HepG2 (cell line): ENCODE data around the gene CATSPERB. TPM values are rescaled to one million over a fixed set of nuclear protein-coding genes. Genes with fewer than 3 reads are reported as not detected.
A peak's percentile ranks its signal among the peaks of the same experiment; 100 is the strongest.

Source experiments
- AGO1 ChIP-seq: fragments of 200-400 bp; formaldehyde crosslinking; IDR thresholded peaks from 2 replicates; pipeline ENCODE4 v1.6.1; 2017; ENCODE audit warnings: mild to moderate bottlenecking, low read depth, low read length, moderate library complexity; ENCODE audit not compliant: poor library complexity, severe bottlenecking
- AHR ChIP-seq: IDR thresholded peaks from 2 replicates; pipeline ENCODE4 v1.6.1; 2018; ENCODE audit warnings: missing genetic modification reagents, missing compliant biosample characterization
- BCL6 ChIP-seq: IDR thresholded peaks from 2 replicates; pipeline ENCODE4 v1.6.1; 2016; ENCODE audit warnings: missing genetic modification reagents, missing compliant biosample characterization
- FOXO4 ChIP-seq: sonication (generic); formaldehyde crosslinking; conservative IDR thresholded peaks from 2 replicates; pipeline ENCODE4 v1.8.1; 2023; ENCODE audit warnings: missing genetic modification reagents
- GABPB1 ChIP-seq: IDR thresholded peaks from 2 replicates; pipeline ENCODE4 v1.6.1; 2016; ENCODE audit warnings: mild to moderate bottlenecking, missing genetic modification reagents, moderate library complexity, missing compliant biosample characterization
- GTF2F1 ChIP-seq: fragments of 150-350 bp; IDR thresholded peaks from 2 replicates; pipeline ENCODE4 v1.6.1; 2014; ENCODE audit warnings: low read length
- KLF16 ChIP-seq, 2 experiments: sonication (generic) in 1 of 2; formaldehyde crosslinking in 1 of 2; IDR thresholded peaks; 2 replicates each; pipeline versions ENCODE4 v1.6.1 to v1.8.0; 2016 to 2023; ENCODE audit warnings: missing genetic modification reagents in 2 of 2, missing compliant biosample characterization in 1 of 2
- PAX8 ChIP-seq: sonication (generic); formaldehyde crosslinking; IDR thresholded peaks from 2 replicates; pipeline ENCODE4 v1.8.0; 2022; ENCODE audit warnings: mild to moderate bottlenecking, missing genetic modification reagents, borderline replicate concordance
- PRDM15 ChIP-seq: sonication (generic); formaldehyde crosslinking; IDR thresholded peaks from 2 replicates; pipeline ENCODE4 v1.4.0; 2020; ENCODE audit warnings: missing genetic modification reagents
- SMAD1 ChIP-seq: sonication (generic); formaldehyde crosslinking; IDR thresholded peaks from 2 replicates; pipeline ENCODE4 v1.4.0; 2020; ENCODE audit warnings: missing genetic modification reagents, low read depth, mild to moderate bottlenecking, borderline replicate concordance
- SMYD3 ChIP-seq: sonication (generic); formaldehyde crosslinking; IDR thresholded peaks from 2 replicates; pipeline ENCODE4 v1.8.1; 2023; ENCODE audit warnings: mild to moderate bottlenecking, missing genetic modification reagents
- TARDBP ChIP-seq: sonication (generic); formaldehyde crosslinking; IDR thresholded peaks from 2 replicates; pipeline ENCODE4 v1.8.0; 2022; ENCODE audit warnings: mild to moderate bottlenecking, missing genetic modification reagents
- THAP11 ChIP-seq: IDR thresholded peaks from 2 replicates; pipeline ENCODE4 v1.6.1; 2016; ENCODE audit warnings: missing biosample characterization, missing genetic modification reagents
- THYN1 ChIP-seq: sonication (generic); formaldehyde crosslinking; IDR thresholded peaks from 2 replicates; pipeline ENCODE4 v1.8.1; 2023; ENCODE audit warnings: low read depth, mild to moderate bottlenecking, moderate library complexity, missing genetic modification reagents, borderline replicate concordance
- U2AF1 ChIP-seq: fragments of 200-400 bp; formaldehyde crosslinking; optimal IDR thresholded peaks from 2 replicates; pipeline ENCODE3; 2017; ENCODE audit warnings: mild to moderate bottlenecking, low read depth, low read length
- ZBTB14 ChIP-seq: sonication (generic); formaldehyde crosslinking; IDR thresholded peaks from 2 replicates; pipeline ENCODE4 v1.4.0; 2020; ENCODE audit warnings: missing genetic modification reagents
- ZBTB21 ChIP-seq: sonication (generic); formaldehyde crosslinking; IDR thresholded peaks from 2 replicates; pipeline ENCODE4 v1.4.0; 2020; ENCODE audit warnings: missing genetic modification reagents
- ZEB1 ChIP-seq: IDR thresholded peaks from 2 replicates; pipeline ENCODE4 v1.6.1; 2012; ENCODE audit warnings: mild to moderate bottlenecking, low read depth, inconsistent platforms; ENCODE audit not compliant: insufficient replicate concordance
- ZNF30 ChIP-seq: sonication (generic); formaldehyde crosslinking; IDR thresholded peaks from 2 replicates; pipeline ENCODE4 v1.5.0; 2020; ENCODE audit warnings: mild to moderate bottlenecking, missing genetic modification reagents
- ZNF337 ChIP-seq: sonication (generic); formaldehyde crosslinking; IDR thresholded peaks from 2 replicates; pipeline ENCODE4 v1.5.1; 2020; ENCODE audit warnings: missing genetic modification reagents, low read depth, mild to moderate bottlenecking, borderline replicate concordance
- ZNF350 ChIP-seq: sonication (generic); formaldehyde crosslinking; IDR thresholded peaks from 2 replicates; pipeline ENCODE4 v1.4.0; 2020; ENCODE audit warnings: mild to moderate bottlenecking, low read depth, missing genetic modification reagents, borderline replicate concordance
- ZNF44 ChIP-seq: sonication (generic); formaldehyde crosslinking; IDR thresholded peaks from 2 replicates; pipeline ENCODE4 v1.5.1; 2020; ENCODE audit warnings: mild to moderate bottlenecking, missing genetic modification reagents
- ZNF616 ChIP-seq: sonication (generic); formaldehyde crosslinking; IDR thresholded peaks from 2 replicates; pipeline ENCODE4 v1.5.0; 2020; ENCODE audit warnings: low read depth, mild to moderate bottlenecking, missing genetic modification reagents
- ZNF775 ChIP-seq: sonication (generic); formaldehyde crosslinking; IDR thresholded peaks from 2 replicates; pipeline ENCODE4 v1.4.0; 2020; ENCODE audit warnings: missing genetic modification reagents, mild to moderate bottlenecking, moderate library complexity, borderline replicate concordance
- ZNF839 ChIP-seq: sonication (generic); formaldehyde crosslinking; IDR thresholded peaks from 2 replicates; pipeline ENCODE4 v1.4.0; 2020; ENCODE audit warnings: missing genetic modification reagents, mild to moderate bottlenecking, borderline replicate concordance
- polyA plus RNA-seq, 8 experiments: library from polyadenylated mRNA; depleted of rRNA in 3 of 8; stranded (reverse) in 7 of 8; unstranded in 1 of 8; fragments of >200 nt; fragmentation: Illumina TruSeq in 4 of 8; extraction: Trizol in 4 of 8; gene quantifications; 2 replicates each; pipeline versions ENCODE4 v1.2.1 to v1.2.3, GENCODE V29; 2011 to 2016; ENCODE audit warnings: low read depth in 4 of 8, missing spikeins in 1 of 8, mixed read lengths in 1 of 8; ENCODE audit not compliant: insufficient read depth in 1 of 8
- total RNA-seq, 5 experiments: library from RNA; depleted of rRNA; stranded (reverse); fragments of >200 nt; fragmentation: Illumina TruSeq; extraction: Trizol; gene quantifications; 2 replicates each; pipeline ENCODE4 v1.2.3, GENCODE V29; 2016; ENCODE audit warnings: low read depth in 1 of 5

Gene CATSPERB
- total and polyA plus RNA-seq, 2 of the 13 experiments (the other 11 are each of a cell fraction or from before 2014, with no cell fraction given): not detected

GRCh38 chr14:91568626-91569025, 163.3 kb downstream of the CATSPERB start (continued):
- TF ChIP-seq FOXO4 (CRISPR knock-in tag) (no peak), GABPB1 (CRISPR knock-in tag) (no peak), ZNF350 (CRISPR knock-in tag) (peak; percentile 31; the same call in 1 of the 2 replicates), ZNF337 (CRISPR knock-in tag) (no peak), PRDM15 (CRISPR knock-in tag) (no peak), TARDBP (CRISPR knock-in tag) (no peak), GTF2F1 (no peak), ZBTB14 (CRISPR knock-in tag) (no peak), SMYD3 (CRISPR knock-in tag) (no peak), THYN1 (CRISPR knock-in tag) (no peak), KLF16 (CRISPR knock-in tag; IDR thresholded peaks at IDR 0.05) (0 out of 4 replicates have a peak, but pooled peaks of 1 of the 2 experiments have one; percentile 20), U2AF1 (no peak), ZNF775 (CRISPR knock-in tag) (no peak), AGO1 (no peak), ZNF44 (CRISPR knock-in tag) (no peak), SMAD1 (CRISPR knock-in tag) (no peak), ZNF616 (CRISPR knock-in tag) (no peak), THAP11 (CRISPR knock-in tag) (peak; percentile 32; the same call in 1 of the 2 replicates), BCL6 (no peak), ZEB1 (no peak), AHR (CRISPR knock-in tag) (no peak), ZNF839 (CRISPR knock-in tag) (no peak), ZBTB21 (CRISPR knock-in tag) (no peak), PAX8 (CRISPR knock-in tag) (no peak), ZNF30 (CRISPR knock-in tag) (no peak)
